Activated CD8-positive, alpha-beta T cell treated with anti-CD3 and anti-CD28 coated beads for 36 hours (primary cell): ENCODE results near the gene CEBPB. TPM values are rescaled to one million over a fixed set of nuclear protein-coding genes. Genes with fewer than 3 reads are reported as not detected.

Experiments used
- ATAC-seq: fragments of 200-7000 bp; cut with Tn5 transposase; one replicate; pipeline ENCODE4 v1.10.0; 2021; ENCODE audit warnings: mild to moderate bottlenecking, moderate library complexity
- CTCF ChIA-PET: fragments of 350-600 bp; sonication (Branson Sonifier 250); formaldehyde crosslinking; loops from one replicate; lab custom pipeline; 2021; ENCODE audit warnings: antibody characterized with exemption; lab: Charles Lee
- POLR2A ChIA-PET: fragments of 350-600 bp; sonication (Branson Sonifier 250); formaldehyde crosslinking; loops from one replicate; lab custom pipeline; 2021; ENCODE audit warnings: antibody characterized with exemption; lab: Charles Lee
- DNase-seq: peaks from one replicate; pipeline ENCODE4 v3.0.0-alpha.2; 2020
- H3K27ac Mint-ChIP-seq: one replicate; pipeline ENCODE4 v1.8.0; 2021; ENCODE audit warnings: mild to moderate bottlenecking, mixed read lengths
- H3K27me3 Mint-ChIP-seq: one replicate; pipeline ENCODE4 v1.8.0; 2021; ENCODE audit warnings: mixed read lengths
- H3K36me3 Mint-ChIP-seq: one replicate; pipeline ENCODE4 v1.8.0; 2021; ENCODE audit warnings: low read depth, mixed read lengths
- H3K4me1 Mint-ChIP-seq: one replicate; pipeline ENCODE4 v1.8.0; 2021; ENCODE audit warnings: low read depth, mixed read lengths
- H3K4me3 Mint-ChIP-seq: one replicate; pipeline ENCODE4 v1.8.0; 2021; ENCODE audit warnings: mild to moderate bottlenecking, moderate library complexity, mixed read lengths
- H3K9me3 Mint-ChIP-seq: one replicate; pipeline ENCODE4 v1.8.0; 2021; ENCODE audit warnings: mixed read lengths
- intact Hi-C: fragments of 100-400 bp; cut with micrococcal nuclease; formaldehyde crosslinking; loops from one replicate; pipeline ENCODE4 v1.10.0; 2022
- total RNA-seq, 2 experiments: library from RNA; stranded (reverse); gene quantifications; one replicate each; pipeline ENCODE4 v1.2.3, GENCODE V29; 2021
- TF ChIP-seq, protein P1 (sequence below): fragments of 200-600 bp; IDR thresholded peaks from one replicate; pipeline ENCODE4 v1.8.0; 2022; ENCODE audit warnings: antibody characterized with exemption, mild to moderate bottlenecking

The CEBPB gene
- total RNA-seq, 2 experiments from 2014 or later: 27.2 to 28.4 TPM

DNA sequence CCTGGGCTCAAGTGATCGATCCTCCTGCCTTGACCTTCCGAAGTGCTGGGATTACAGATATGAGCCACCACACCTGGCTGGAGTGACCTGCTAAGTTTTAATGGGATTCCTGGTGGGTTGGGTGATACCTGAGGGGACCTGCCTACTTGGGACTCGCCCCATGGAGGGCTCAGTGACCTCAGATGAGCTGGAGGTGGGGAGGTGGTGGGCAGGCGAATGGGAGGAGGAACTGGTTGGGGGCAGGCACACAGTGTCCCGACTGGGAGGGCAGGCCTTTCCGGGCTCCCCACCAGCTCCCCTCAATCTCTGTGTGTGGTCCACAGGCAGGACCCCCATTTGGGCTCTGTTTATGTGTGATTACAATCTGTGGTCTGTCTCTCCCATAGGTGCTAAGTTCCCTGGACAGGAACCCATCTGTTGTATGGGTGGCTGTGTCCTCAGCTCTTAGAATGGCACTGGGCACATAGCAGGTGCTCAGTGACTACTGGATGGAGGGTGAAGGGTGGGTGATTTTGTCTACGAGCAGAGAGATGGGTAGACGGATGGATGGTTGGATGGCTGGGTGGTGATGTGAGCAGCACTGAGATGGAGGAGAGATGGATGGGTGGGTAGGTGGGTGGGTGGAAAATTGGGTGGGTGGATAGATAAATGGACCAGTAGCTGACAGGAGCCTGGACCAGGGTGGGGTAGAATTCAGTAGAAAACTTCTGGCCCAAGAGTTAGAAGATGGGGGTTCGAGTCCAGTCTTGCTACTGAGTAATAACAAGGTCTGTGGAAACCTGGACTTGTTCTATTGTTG lies 23.8 kb downstream of the CEBPB start:
- Mint-ChIP-seq H3K36me3 (no peaks in the 10 kb centered on the region), H3K4me3 (no peak overlapping the region), H3K27ac (no peak overlapping the region), H3K4me1 (peaks cover 6% of the 10 kb centered on the region), H3K27me3 (peaks cover 10% of the 10 kb centered on the region), H3K9me3 (no peaks in the 10 kb centered on the region)
- no peak for DNase-seq
- ChIA-PET CTCF (interaction anchor here (1.0 kb wide), 1 partner anchor 12 kb away, joined by 3 read pairs; no protein-coding TSS in a partner anchor), POLR2A (no interaction called here)
- TF ChIP-seq, protein P1, sequence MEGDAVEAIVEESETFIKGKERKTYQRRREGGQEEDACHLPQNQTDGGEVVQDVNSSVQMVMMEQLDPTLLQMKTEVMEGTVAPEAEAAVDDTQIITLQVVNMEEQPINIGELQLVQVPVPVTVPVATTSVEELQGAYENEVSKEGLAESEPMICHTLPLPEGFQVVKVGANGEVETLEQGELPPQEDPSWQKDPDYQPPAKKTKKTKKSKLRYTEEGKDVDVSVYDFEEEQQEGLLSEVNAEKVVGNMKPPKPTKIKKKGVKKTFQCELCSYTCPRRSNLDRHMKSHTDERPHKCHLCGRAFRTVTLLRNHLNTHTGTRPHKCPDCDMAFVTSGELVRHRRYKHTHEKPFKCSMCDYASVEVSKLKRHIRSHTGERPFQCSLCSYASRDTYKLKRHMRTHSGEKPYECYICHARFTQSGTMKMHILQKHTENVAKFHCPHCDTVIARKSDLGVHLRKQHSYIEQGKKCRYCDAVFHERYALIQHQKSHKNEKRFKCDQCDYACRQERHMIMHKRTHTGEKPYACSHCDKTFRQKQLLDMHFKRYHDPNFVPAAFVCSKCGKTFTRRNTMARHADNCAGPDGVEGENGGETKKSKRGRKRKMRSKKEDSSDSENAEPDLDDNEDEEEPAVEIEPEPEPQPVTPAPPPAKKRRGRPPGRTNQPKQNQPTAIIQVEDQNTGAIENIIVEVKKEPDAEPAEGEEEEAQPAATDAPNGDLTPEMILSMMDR: no peak
- ATAC-seq: no peak
- intact Hi-C loops: no loop called here

DNA sequence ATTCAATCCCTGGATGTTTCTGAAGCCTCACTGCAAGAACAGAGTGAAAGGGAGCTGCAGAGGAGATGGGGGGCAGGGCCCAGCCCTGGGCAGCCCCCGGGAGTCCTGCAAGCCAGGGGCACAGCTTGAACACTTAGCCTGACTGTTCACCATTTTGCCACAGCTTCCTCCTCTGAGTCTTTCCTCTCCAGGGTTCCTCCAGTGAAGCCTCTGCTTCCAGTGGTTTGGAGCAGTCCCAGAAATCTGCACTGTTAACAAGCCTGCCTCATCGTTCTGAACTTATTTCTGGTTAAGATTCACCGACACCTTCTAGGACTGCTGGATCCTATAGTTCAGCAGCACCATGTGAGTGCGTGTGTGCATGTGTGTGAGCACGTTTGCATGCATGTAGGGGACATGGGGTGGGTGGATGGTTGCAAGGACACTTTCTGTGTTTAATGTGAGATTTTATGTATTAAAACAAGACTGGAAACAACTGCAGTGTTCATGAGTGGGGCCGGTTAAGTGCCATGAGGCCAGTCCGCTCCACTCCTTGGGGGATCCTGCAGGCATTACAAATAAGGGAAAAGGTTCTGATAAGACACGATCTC lies 24.6 kb downstream of the CEBPB start:
- intact Hi-C loops: no loop called here
- Mint-ChIP-seq H3K36me3 (no peaks in the 10 kb centered on the region), H3K4me1 (peaks cover 6% of the 10 kb centered on the region), H3K27me3 (peaks cover 10% of the 10 kb centered on the region), H3K4me3 (no peak overlapping the region), H3K27ac (no peak overlapping the region), H3K9me3 (no peaks in the 10 kb centered on the region)
- TF ChIP-seq, protein P1: no peak
- ATAC-seq: no peak
- ChIA-PET CTCF (interaction anchor here (1.0 kb wide), 1 partner anchor 13 kb away, joined by 3 read pairs; no protein-coding TSS in a partner anchor), POLR2A (no interaction called here)
- no peak for DNase-seq

DNA sequence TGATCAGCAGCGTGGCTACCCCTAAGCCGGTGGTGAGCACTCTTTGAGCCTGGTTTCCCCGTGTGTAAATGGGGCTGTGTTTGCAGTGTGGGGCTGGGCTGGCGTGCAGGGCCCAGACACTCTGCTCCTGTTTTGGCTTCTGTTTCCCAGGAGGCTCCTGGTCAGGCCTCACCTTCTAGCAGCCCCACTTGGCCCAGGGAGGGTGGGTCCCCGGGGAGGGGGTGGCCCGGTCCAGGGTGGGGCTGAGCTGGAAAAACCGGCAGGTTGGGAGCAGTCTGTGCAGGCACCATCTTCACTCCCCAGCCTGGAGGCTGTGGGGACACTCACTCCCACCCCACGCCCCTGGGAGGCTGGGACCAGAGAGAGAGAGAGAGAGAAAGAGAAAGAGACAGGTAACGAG lies 25.3 kb downstream of the CEBPB start:
- DNase-seq (no peak), ATAC-seq (no peak)
- TF ChIP-seq, protein P1: no peak
- intact Hi-C loops: no loop called here
- Mint-ChIP-seq H3K4me3 (no peak overlapping the region), H3K4me1 (peaks cover 5% of the 10 kb centered on the region), H3K27me3 (peaks cover 10% of the 10 kb centered on the region), H3K9me3 (no peaks in the 10 kb centered on the region), H3K27ac (no peak overlapping the region), H3K36me3 (no peaks in the 10 kb centered on the region)
- ChIA-PET POLR2A (no interaction called here), CTCF (no interaction called here)

DNA sequence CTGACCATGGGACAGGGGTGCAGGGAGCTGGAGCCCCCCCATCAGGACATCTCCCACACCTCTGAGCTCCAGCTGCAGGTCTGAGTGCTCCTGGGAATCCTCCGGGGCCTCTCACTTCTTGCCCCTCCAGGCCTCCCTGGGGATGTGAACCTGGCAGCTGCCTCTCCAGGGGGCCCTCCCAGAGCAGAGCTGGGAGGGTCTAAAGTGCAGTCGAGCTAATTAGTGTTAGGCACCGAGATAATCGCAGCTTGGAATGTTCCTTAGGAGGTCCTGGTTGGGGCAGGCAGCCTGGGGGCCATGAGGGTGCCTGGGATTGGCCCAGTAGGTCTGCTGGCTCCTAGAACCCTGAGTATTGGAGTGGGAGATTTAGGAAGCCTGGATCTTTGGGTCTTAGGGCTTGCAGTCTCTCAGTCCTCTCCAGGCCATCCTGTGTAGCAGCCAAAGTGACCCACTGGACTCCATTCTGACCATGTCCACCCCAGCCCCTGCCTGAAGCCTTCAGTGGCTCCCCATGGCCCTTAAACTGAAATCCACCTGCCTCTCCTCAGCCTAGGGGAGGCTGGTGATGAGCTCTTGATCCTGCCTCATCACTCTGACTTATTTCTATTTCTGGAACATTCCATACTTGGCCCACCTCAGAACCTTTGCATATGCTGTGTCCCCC lies 26.0 kb downstream of the CEBPB start:
- POLR2A ChIA-PET: no interaction called here
- Mint-ChIP-seq H3K27me3 (peaks cover 10% of the 10 kb centered on the region), H3K36me3 (no peaks in the 10 kb centered on the region), H3K9me3 (no peaks in the 10 kb centered on the region), H3K4me1 (peaks cover under 1% of the 10 kb centered on the region), H3K27ac (no peak overlapping the region), H3K4me3 (no peak overlapping the region)
- CTCF ChIA-PET: interaction anchor here (0.7 kb wide), 1 partner anchor 17 kb away, joined by 3 read pairs; no protein-coding TSS in a partner anchor
- no peak for ATAC-seq
- TF ChIP-seq, protein P1: no peak
- intact Hi-C loops: no loop called here
- no peak for DNase-seq
